Stimulated activated CD4-positive, alpha-beta T cell treated with anti-CD3 and anti-CD28 coated beads, Interleukin-4, amount 100 ng/mL, for 1 hour (primary cell): Measurements from ENCODE around the gene RIC3.

Source experiments
- DNase-seq: peaks from one replicate; pipeline ENCODE4 v3.0.0-alpha.2; 2020

RIC3 gene

GRCh38 chr11:8086001-8086479, 82.8 kb downstream of the RIC3 start:
- DNase-seq, result no peak

DNA sequence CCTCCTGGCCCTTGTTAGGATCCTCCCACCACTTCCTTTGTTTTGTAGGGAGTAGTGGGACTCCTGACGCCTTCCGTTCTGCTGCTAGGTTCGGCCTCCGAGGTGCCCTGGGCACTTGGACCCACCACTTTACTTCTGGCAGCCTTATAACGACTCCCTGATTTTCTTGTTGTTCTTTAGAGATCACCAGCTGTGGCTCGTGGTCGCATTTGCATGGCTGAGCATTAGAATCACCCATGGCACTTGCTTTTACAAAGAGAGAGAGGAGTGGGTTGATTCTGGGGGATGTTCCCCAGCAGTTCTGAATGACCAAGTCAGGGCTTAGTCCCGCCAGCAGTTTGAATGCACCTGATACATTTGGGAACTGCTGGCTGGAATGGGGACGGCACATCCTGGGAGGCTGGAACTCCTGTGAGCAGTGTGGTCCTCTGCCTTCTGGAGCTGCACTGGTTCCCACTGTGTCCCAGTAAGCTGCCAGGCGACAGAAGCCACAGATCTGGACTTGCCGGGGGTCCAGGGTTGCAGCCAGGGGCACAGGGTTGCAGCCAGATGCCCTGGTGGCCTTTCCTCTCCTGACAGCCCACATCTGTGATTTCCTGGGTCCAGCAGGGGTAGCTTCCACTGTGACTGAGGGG, 83.7 kb downstream of the RIC3 start:
- no peak for DNase-seq

DNA sequence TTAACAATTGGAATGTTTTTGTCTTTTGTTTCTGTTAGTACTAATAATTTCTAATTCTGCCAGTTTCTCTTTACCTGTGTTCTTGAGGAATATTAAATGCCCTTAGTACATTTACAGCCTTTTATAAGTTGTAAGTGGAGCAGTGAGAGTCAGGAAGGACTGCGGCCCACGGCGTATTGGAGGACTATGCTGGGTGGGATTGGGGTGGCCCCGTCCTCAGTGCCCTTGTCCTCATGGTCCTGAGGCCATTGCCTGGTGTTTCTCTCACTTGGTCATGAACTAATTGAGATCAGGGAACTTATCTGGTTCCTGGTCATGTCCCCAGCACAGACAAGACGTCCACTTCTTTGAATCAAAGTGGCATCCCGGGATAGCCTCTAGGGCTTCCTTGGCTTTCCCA, 84.5 kb downstream of the RIC3 start:
- DNase-seq, result no peak

- DNase-seq, result no peak
Observed at GRCh38 chr11:8083871-8084281, 84.9 kb downstream of the RIC3 start.

GRCh38 chr11:8083088-8083395, 85.8 kb downstream of the RIC3 start:
- no peak for DNase-seq

DNA sequence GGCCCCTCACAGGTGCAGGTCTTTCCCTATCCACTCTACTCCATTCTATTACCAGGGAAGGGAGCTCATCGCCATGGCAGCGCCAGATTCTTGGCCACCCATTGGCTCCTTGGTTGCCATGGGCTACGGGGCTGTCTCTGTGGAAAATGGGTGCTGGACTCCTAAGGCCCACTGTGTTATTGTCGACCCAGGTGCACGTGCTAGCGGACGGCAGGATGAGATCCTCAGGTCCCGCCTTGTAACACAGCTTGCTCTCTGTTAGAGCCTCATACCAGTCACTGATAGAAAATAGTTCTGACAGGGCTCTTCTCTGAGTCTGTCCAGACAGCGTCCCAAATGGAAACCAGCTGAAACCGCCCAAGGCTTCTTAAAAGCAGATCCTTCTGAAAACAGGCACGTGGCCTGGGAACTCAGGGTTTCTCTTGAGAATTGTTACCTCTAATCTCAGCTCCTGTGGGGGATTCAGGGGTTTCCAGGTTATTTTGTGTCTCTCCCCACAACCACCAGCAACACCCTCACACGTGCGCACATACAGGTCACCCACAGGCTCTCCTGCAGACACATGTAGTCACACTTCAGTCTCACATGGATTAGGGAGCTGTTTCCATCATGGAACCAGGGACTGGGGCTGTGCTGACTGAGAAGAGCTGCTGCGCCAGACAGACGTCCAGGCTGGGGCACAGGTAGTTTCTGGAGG, 86.3 kb downstream of the RIC3 start:
- DNase-seq, result no peak

DNA sequence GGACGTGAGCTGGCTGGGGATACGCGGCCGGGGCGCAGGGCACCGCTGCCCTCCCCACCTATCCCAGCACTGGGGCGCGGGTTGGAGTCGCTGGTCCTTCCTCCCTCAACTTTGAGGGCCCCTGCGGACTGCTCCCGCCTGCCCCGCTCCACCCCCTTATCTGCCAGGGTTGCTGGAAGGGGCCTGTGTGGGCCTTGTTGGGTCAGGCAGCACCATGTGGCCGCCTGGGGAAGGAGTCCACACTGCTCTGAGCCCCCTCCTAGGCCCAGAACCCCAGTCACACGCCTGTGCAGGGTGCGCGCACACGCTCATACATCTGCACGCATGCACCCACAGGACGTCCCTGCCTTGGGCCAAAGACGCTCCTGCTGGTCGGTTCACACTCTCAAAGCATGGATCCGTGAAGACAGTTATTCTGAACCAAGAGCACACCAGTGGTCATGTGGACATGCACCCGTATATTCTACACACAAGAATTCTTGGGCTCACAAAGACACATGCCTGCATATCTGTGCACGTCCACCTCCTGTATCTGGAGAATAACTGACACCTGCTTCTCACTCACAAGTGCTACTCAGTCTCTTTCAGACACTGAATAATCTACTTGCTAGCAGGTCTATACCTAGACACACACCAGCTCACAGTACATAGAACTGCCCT, 87.1 kb downstream of the RIC3 start:
- DNase-seq, result no peak

DNA sequence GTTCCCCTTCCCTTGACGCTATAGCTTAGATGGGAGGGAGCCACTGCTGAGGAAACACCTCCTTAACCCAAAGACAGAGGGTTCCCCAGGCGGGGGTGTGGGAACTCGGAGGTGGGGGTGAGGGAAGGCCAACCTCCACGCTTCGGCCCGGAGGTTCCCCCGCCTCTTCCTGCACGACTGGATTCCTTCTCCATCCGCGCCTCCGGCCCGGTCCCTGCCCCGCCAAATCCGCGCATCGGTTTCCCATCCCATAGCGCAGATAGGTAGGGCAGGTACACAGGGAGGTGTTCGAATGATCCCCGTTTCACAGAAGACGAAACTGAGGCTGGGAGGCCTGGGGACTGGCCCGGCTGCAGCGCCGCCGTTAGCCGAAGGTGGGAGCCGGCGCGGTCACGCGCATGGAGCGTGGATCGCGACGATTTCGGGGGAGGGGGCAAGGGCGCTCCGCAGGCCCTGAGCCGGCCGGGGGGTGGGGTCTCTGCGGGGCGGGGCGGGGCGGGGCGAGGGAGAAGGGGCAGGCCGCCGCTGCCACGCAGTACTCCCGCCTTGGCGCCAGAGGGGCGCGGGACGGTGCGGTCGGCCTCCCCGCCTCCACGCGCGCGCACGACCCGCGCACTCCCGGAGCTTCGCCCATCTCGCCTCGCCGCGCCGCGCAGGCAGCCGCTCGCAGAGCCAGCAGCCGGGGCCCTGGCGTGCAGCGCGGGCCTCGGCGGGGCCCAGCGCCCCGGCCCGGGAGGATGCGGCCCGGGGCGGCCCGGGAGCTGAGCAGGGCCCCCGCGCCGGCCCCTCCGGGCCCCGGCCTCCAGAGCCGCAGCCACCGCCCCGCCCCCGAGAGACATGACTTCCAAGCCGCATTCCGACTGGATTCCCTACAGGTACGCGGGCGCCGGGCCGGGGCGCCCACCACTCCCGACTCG, 87.9 kb downstream of the RIC3 start, which contains the start of gene TUB:
TSS of gene TUB (plus strand) at position 538 of the 917 bp plus-strand sequence. CDS start at position 838, 300 bp downstream.
- peak; percentile 9 for DNase-seq

DNA sequence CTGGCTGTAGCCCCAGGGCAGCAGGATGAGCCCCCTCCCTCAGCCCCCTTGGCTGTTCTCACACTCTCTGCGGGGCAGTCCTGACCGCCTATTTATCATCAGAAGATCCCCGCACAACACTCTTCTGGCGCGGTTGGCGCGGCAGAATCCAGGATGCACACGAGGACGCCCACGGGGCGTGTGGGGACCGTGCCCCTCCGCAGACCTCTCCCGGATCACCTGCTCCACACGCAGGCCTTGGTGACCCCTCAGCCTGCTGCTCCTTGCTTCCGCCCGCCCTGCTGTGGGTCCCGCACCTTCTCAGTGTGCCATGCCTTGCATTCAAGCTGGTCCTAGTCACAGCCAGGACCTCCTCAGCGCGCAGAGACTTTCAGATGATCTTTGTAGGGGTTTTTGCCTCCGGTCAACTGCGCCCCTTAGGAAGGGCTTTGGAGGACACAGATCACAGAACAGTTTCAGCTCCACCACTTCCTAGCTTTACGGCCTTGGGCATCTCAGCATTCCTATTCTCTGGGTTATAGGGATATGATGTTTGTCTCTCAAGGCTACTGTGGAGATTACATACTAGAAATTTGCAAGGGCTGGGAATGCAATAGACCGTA, 88.7 kb downstream of the RIC3 start:
- no peak for DNase-seq

DNA sequence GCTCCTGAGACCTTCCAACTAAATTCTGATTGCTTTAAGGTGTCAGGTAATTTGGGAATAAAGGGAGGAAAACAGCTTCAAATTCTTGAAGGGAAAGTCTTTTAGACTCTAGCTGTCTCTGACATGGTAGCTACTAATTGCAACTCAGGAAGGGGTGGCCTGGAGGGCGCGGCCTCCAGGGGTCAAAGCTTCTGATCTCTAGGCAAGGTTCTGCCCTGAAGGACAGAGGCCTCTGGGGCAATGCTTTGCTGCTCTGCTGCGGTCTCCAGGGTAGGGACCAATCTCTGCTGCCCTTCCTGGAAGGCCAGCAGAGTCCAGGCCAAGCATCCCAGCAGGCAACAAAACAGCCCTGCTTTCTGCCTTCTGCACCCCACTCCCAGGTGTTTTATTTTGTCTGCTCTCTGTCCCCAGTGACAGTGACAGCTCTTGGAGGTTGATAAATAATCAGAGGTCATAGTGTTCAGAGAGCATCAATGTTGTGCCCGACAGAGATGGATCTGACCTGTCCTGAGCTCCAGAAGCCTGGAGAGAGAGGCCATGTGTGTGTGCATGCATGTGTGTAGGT, 89.6 kb downstream of the RIC3 start:
- DNase-seq, result no peak

GRCh38 chr11:8075119-8075726, 93.6 kb downstream of the RIC3 start:
- DNase-seq, result no peak

GRCh38 chr11:8071616-8072581, 96.9 kb downstream of the RIC3 start:
- DNase-seq, result no peak

DNA sequence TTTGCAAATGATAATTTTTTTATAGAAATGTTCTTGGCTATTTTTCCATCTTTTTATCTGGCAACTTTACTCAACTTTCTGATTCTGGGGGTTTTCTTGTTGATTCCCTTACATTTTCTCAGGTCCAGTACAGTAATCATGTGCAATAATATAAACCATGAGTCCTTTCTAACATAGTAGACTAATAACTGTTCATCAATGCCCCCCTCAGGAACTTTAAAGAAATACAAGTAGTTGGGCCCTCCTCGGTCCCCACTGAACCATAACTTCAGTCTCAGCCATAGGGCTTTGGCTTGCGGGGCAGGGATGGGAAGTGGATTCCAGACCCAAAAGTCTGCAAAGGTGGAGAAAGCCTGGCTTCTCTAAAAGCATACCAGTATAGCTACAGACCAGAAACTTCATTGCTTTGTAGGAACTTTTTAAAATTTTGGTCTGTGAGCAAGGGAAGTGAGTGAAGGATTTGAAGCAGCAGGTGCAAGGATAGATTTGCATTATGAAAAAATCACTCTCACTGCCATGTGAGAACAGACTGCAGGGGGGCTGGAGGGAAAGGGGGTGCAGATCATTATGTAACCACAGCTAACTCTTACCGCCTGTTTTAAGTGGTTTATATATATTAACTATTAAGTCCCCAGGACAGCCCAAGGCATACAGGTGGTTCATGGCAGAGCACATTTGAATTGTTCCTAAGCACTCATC, 98.3 kb downstream of the RIC3 start:
- DNase-seq, result no peak

GRCh38 chr11:8069771-8070170, 99.1 kb downstream of the RIC3 start:
- DNase-seq, result no peak

GRCh38 chr11:8068605-8069221, 100.1 kb downstream of the RIC3 start:
- DNase-seq, result no peak

- no peak for DNase-seq
Observed at GRCh38 chr11:8067929-8068575, 100.8 kb downstream of the RIC3 start.

GRCh38 chr11:8067567-8067928, 101.3 kb downstream of the RIC3 start:
- no peak for DNase-seq

DNA sequence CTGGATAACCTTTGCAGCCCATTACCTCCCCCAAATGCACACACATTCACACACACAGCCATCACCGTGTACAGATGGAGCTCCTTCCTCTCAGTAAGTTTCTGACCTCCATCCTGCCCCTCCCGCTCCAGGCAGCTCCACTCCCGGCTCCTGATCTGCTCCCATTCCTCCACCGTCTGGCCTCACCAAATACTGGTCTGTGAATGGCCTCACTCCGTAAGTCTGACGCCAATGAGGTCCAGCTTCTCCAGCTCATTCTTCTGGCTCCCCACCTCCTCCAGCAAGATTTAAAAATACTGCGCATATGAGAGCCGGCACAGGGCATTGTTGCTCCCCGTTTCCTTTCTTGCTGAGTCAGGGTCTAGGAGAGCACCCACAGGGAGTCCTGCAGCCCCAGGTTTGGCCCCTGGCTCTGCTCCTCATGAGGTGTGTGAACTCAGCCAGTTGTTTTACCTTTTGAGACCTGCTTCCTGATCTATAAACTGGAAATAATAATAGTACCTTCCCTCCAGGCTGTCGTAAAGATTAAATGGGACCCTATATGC, 101.8 kb downstream of the RIC3 start:
- DNase-seq, result no peak
